Fibroblast of the aortic adventitia (primary cell): ENCODE measurements around the gene DCLRE1B. TPM values are rescaled to one million over a fixed set of nuclear protein-coding genes. Genes with fewer than 3 reads are reported as not detected.
A peak's percentile ranks its signal among the peaks of the same experiment; 100 is the strongest.

Source experiments
- DNase-seq: peaks from one replicate; pipeline ENCODE4 v3.0.0-alpha.2; 2010; ENCODE audit warnings: low read depth
- H3K4me3 ChIP-seq: 2 replicates; pipeline ENCODE4 v1.5.1; 2011; ENCODE audit warnings: low read depth, mild to moderate bottlenecking, control low read depth, low read length, moderate library complexity
- total RNA-seq: library from RNA; depleted of rRNA; stranded (reverse); fragments of >200 nt; gene quantifications from 2 replicates; pipeline ENCODE4 v1.2.3, GENCODE V29; 2012; ENCODE audit warnings: low replicate concordance
- TF ChIP-seq, protein P1 (sequence below): IDR thresholded peaks from 2 replicates; pipeline ENCODE4 v1.5.1; 2011; ENCODE audit warnings: mild to moderate bottlenecking, low read length, control low read depth, inconsistent platforms; ENCODE audit not compliant: insufficient read depth

The DCLRE1B gene
- total RNA-seq, 1 donor = 14.1 TPM

DNA sequence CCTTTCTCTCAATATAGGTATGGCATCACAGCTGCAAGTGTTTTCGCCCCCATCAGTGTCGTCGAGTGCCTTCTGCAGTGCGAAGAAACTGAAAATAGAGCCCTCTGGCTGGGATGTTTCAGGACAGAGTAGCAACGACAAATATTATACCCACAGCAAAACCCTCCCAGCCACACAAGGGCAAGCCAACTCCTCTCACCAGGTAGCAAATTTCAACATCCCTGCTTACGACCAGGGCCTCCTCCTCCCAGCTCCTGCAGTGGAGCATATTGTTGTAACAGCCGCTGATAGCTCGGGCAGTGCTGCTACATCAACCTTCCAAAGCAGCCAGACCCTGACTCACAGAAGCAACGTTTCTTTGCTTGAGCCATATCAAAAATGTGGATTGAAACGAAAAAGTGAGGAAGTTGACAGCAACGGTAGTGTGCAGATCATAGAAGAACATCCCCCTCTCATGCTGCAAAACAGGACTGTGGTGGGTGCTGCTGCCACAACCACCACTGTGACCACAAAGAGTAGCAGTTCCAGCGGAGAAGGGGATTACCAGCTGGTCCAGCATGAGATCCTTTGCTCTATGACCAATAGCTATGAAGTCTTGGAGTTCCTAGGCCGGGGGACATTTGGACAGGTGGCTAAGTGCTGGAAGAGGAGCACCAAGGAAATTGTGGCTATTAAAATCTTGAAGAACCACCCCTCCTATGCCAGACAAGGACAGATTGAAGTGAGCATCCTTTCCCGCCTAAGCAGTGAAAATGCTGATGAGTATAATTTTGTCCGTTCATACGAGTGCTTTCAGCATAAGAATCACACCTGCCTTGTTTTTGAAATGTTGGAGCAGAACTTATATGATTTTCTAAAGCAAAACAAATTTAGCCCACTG is 35.5 kb downstream of the DCLRE1B start:
- no peak overlapping the region for H3K4me3 ChIP-seq
- DNase-seq = no peak
- TF ChIP-seq, protein P1, sequence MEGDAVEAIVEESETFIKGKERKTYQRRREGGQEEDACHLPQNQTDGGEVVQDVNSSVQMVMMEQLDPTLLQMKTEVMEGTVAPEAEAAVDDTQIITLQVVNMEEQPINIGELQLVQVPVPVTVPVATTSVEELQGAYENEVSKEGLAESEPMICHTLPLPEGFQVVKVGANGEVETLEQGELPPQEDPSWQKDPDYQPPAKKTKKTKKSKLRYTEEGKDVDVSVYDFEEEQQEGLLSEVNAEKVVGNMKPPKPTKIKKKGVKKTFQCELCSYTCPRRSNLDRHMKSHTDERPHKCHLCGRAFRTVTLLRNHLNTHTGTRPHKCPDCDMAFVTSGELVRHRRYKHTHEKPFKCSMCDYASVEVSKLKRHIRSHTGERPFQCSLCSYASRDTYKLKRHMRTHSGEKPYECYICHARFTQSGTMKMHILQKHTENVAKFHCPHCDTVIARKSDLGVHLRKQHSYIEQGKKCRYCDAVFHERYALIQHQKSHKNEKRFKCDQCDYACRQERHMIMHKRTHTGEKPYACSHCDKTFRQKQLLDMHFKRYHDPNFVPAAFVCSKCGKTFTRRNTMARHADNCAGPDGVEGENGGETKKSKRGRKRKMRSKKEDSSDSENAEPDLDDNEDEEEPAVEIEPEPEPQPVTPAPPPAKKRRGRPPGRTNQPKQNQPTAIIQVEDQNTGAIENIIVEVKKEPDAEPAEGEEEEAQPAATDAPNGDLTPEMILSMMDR = no peak

DNA sequence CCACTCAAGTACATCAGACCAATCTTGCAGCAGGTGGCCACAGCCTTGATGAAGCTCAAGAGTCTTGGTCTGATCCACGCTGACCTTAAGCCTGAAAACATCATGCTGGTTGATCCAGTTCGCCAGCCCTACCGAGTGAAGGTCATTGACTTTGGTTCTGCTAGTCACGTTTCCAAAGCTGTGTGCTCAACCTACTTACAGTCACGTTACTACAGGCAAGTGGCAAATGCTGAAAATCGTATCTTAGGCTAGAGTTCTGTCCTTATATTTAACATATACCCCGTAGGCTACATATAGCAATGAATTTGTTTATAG is 36.1 kb downstream of the DCLRE1B start:
- H3K4me3 ChIP-seq = no peak overlapping the region
- DNase-seq = no peak
- TF ChIP-seq, protein P1 = no peak

DNA sequence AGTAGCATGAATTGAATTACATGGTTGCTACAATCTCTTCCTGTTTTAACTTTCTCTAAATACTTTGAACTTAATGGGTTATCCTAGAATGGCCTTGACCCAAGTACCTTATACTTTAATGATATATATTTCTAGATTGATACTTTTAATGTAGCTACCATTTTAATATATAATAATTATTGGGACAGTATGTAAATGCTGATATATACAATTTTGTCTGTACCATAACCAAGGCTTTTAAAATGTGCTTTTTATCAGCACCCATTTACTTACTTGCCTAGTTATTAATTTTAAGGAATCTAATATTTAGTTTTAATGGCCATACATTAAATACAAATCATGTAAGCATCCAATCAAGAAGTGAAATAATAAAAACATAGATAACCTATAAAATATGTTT is 37.4 kb downstream of the DCLRE1B start:
- H3K4me3 ChIP-seq = no peak overlapping the region
- TF ChIP-seq, protein P1 = no peak
- no peak for DNase-seq

DNA sequence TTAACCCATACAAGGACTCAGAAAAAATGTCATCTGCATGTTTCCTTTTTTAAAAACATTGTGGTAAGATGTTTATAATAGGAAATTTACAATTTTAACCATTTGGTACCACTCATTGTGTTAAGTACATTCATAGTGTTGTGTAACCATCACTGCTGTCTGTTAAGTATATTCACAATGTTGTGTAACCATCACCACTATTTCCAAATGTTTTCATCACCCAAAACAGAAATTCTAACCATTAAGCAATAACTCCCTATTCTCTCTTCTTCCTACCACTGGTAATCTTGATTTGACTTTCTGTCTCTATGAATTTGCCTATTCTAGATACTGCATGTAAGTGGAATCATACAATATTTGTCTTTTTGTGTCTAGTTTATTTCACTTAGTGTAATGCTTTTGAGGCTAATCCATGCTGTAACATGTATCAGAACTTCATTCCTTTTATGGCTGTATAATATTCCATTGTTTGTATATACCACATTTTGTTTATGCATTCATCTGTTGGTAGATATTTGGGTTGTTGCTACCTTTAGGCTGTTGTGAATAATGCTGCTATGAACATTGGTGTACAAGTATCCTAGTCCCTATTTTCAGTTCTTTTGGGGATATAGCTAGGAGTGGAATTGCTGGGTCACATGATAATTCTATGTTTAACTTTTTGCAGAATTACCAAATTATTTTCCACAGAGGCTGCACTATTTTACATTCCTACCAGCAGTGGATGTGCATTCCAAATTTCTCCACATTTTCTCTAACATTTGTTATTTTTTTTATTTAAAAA is 38.1 kb downstream of the DCLRE1B start:
- DNase-seq = peak; percentile 64
- H3K4me3 ChIP-seq = no peak overlapping the region
- TF ChIP-seq, protein P1 = no peak

DNA sequence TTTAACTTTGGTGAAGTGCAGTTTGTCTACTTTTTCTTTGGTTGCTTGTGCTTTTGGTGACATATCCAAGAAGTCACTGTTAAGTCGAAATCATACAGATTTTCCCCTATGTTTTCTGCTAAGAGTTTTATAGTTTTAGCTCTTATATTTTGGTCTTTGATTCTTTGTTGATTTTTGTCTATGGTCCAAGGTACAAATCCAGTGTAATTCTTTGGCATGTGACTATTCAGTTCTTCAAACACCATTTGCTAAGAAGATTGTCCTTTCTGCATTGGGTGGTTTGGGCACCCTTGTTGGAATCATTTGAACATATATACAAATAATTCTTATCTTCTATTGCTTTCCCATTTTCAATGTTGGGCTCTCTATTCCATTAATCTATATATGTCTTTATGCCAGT is 40.2 kb downstream of the DCLRE1B start:
- H3K4me3 ChIP-seq = no peak overlapping the region
- TF ChIP-seq, protein P1 = no peak
- DNase-seq = no peak

DNA sequence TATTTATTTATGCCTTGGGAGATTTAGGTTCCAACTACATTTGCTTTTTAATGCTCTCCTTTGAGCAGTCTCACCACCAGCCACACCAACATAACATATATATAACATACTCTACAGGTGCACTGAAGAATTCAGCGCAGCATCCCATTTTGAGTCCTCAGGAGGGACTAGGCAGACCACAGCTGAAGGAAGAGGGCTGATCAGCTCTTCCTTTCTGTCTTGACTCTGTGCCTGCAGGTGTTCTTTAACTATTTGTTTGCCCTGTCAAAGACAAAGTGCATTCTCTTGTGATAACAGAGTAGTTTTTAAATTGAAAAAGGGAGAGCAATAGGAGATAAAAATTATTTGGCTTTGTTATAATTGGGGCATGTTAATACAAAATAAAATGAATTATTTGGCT is 41.0 kb downstream of the DCLRE1B start:
- no peak overlapping the region for H3K4me3 ChIP-seq
- DNase-seq = no peak
- TF ChIP-seq, protein P1 = no peak
